BLaER1 treated with 17β-estradiol and CSF1 and Interleukin-3, amounts not matched to agents 10 nM and 100 nM (cell line): ENCODE data around the gene ACHE.

Experiments used
- H3K27ac ChIP-seq, 11 experiments: shearing (Covaris generic); formaldehyde crosslinking; 2 replicates each; pipeline ENCODE4 v1.8.1; 2022
- H3K27me3 ChIP-seq, 11 experiments: shearing (Covaris generic); formaldehyde crosslinking; 2 replicates each; pipeline ENCODE4 v1.8.1; 2022
- H3K36me3 ChIP-seq, 11 experiments: shearing (Covaris generic); formaldehyde crosslinking; 2 replicates each; pipeline ENCODE4 v1.8.1; 2022
- H3K4me1 ChIP-seq, 10 experiments: shearing (Covaris generic); formaldehyde crosslinking; 2 replicates each; pipeline ENCODE4 v1.8.1; 2022
- H3K4me2 ChIP-seq, 11 experiments: shearing (Covaris generic); formaldehyde crosslinking; 2 replicates each; pipeline ENCODE4 v1.8.1; 2022
- H3K4me3 ChIP-seq, 10 experiments: shearing (Covaris generic); formaldehyde crosslinking; 2 replicates each; pipeline ENCODE4 v1.8.1; 2022
- H3K9ac ChIP-seq, 11 experiments: shearing (Covaris generic); formaldehyde crosslinking; 2 replicates each; pipeline ENCODE4 v1.8.1; 2022
- H3K9me3 ChIP-seq, 11 experiments: shearing (Covaris generic); formaldehyde crosslinking; replicated peaks in 1 of 11; 2 replicates each; pipeline ENCODE4 v1.8.1; 2022
- H4K20me1 ChIP-seq, 11 experiments: shearing (Covaris generic); formaldehyde crosslinking; 2 replicates each; pipeline ENCODE4 v1.8.1; 2022
- Cebpa-rat ChIP-seq, 11 experiments: shearing (Covaris generic); IDR thresholded peaks; 2 replicates each; pipeline ENCODE4 v1.8.1; 2022

The ACHE gene

DNA sequence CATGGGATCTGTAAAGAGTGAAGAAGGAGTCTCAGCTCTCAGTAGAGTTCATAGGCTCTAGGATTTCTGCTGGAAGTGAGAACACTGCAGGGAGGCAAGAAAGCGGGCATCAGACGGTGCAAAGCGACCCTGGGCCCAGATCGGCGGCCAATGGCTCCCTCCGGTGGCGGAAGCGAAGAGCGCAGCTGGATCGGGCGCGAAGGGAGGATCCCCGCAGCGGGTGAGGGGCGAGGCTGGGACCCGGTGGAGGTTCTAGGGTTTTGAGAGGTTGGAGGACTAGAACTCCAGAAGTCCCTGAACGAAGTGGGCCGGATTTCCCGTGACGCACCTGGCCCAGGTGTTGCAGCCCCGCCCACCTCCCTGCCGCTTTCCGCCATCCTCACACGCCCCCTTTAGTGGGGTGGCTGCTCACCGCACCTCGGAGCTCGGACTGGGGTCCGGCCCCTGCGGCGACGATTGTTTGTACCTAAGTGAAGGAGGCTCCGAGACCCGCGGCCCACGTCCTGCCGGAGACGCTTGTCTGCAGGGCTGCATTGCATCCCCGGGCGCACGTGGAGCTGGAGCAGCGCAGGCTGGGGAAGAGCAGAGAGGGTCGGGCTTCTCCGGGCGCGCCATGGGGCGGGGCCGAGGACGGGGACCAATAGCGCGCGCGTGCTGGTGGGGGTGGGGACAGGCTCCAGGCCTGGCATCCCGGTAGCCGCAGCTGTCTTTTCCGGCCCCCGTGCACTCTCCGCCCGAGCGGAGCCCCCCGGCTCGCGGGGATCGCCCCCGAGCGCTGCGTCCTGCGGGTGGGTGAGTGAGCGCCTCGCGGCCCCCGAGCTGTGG, 43.4 kb downstream of the ACHE start, which contains the start of gene SLC12A9:
Gene SLC12A9, plus strand, starts transcription at position 666 of the 825 bp plus-strand sequence. CDS start 1,485 bp downstream, outside the sequence.
- H3K36me3 ChIP-seq, result peaks cover 10 to 34% (median 29%) of the 10 kb centered on the region in 11 experiments; a peak in 21 of 22 replicates
- H3K27me3 ChIP-seq, result no peaks in the 10 kb centered on the region
- H3K4me1 ChIP-seq, result peaks cover 15 to 42% (median 34%) of the 10 kb centered on the region in 10 experiments
- H4K20me1 ChIP-seq, result peaks cover 31 to 46% (median 41%) of the 10 kb centered on the region in 11 experiments
- H3K4me3 ChIP-seq, result peak within 1 kb of the TSS; percentile 68 to 95 (median 83)
- peak within 1 kb of the TSS; percentile 5 to 86 (median 79); a peak in 21 of 22 replicates for H3K27ac ChIP-seq
- TF ChIP-seq Cebpa-rat (IDR thresholded peaks at IDR 0.05), result no peak
- H3K9me3 ChIP-seq, result no peaks in the 10 kb centered on the region
- peak within 1 kb of the TSS; percentile 57 to 86 (median 82) for H3K9ac ChIP-seq
- peak within 1 kb of the TSS; percentile 85 to 100 (median 97) for H3K4me2 ChIP-seq

DNA sequence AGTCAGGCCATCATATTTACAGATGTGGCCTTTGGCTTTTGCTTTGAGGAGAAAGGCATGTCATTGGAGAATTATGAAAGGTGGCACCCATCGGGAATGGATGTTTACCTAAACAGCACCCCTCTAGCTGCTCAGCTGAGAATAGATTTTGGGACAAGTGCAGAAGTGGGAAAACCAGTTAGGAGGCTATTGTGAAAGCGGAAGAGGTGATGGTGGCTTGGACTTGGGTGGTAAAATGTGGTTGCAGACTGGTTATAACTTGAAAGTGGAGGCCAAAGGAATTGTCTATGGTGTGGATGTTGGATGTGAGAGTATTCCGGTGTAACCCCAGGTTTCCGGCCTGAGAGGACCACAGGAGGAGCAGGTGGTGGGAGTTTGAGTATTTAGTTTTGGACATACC, 48.3 kb downstream of the ACHE start:
- TF ChIP-seq Cebpa-rat (IDR thresholded peaks at IDR 0.05), result no peak
- H3K27me3 ChIP-seq, result no peaks in the 10 kb centered on the region
- no peak overlapping the region for H3K27ac ChIP-seq
- H3K4me2 ChIP-seq, result no peak overlapping the region
- H3K9ac ChIP-seq, result no peak overlapping the region
- H3K36me3 ChIP-seq, result no peaks in the 10 kb centered on the region
- H3K4me3 ChIP-seq, result no peak overlapping the region
- no peaks in the 10 kb centered on the region for H4K20me1 ChIP-seq
- peaks cover 0 to 21% (median 10%) of the 10 kb centered on the region in 10 experiments; a peak in 16 of 20 replicates for H3K4me1 ChIP-seq
- H3K9me3 ChIP-seq, result no peaks in the 10 kb centered on the region

DNA sequence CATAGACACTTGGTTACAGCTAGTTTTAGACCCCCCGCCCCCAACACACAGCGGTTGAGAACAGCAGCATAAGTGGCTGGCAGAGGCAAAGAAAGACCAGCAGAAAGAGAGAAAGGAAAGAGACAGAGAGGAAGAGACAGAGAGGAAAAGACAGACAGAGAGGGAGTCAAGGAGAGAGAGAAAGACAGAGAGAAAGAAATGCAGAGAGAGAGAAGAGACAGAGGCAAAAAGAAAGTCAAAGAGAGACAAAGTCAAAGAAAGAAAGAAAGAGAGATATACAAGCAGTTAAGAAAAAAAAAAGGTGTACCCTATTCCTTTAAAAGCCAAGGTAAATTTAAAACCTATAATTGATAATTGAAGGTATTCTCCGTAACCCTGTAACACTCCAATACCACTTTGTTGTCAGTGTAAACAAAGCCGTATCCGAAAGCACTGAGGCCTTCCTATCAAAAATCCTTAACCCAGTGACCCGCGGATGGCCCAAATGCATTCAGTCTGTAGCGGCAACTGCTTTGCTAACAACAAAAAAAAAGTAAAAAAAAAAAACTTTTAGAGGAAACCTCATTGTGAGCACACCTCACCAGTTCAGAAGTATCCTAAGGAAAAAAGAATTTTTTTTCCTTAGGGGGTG, 55.1 kb downstream of the ACHE start:
- no peak for TF ChIP-seq Cebpa-rat (IDR thresholded peaks at IDR 0.05)
- H3K4me1 ChIP-seq, result peaks cover 19 to 37% (median 27%) of the 10 kb centered on the region in 10 experiments
- H4K20me1 ChIP-seq, result no peaks in the 10 kb centered on the region
- no peaks in the 10 kb centered on the region for H3K9me3 ChIP-seq
- no peak overlapping the region for H3K4me2 ChIP-seq
- H3K27ac ChIP-seq, result peak overlapping the region in 1 of 11 experiments; percentile 10; a peak in 1 of 22 replicates
- no peaks in the 10 kb centered on the region for H3K27me3 ChIP-seq
- H3K9ac ChIP-seq, result peak overlapping the region in 2 of 11 experiments; percentile 5 to 39; a peak in 1 of 22 replicates
- no peaks in the 10 kb centered on the region for H3K36me3 ChIP-seq
- H3K4me3 ChIP-seq, result no peak overlapping the region
